HK-2 (cell line): ENCODE data around the gene MICB.
"Not testable (repeated sequence)": the region's sequence is repeated elsewhere in the genome, so short reads cannot be mapped to it uniquely, and the experiment has no call there.

Experiments used
- DNase-seq: peaks from one replicate; pipeline ENCODE4 v3.0.0-alpha.2; 2018; ENCODE audit not compliant: unreplicated experiment

MICB gene

GRCh38 chr6:31509036-31509435 lies 11.1 kb downstream of the MICB start:
- not testable (repeated sequence) for DNase-seq

- no peak for DNase-seq
Observed at GRCh38 chr6:31510007-31510406, 12.1 kb downstream of the MICB start.

- DNase-seq, result no peak
Observed at GRCh38 chr6:31513456-31514165, 15.7 kb downstream of the MICB start.

- DNase-seq, result no peak
Observed at GRCh38 chr6:31521835-31522234, 23.9 kb downstream of the MICB start.

- no peak for DNase-seq
Observed at GRCh38 chr6:31525553-31525931, 27.6 kb downstream of the MICB start.

DNA sequence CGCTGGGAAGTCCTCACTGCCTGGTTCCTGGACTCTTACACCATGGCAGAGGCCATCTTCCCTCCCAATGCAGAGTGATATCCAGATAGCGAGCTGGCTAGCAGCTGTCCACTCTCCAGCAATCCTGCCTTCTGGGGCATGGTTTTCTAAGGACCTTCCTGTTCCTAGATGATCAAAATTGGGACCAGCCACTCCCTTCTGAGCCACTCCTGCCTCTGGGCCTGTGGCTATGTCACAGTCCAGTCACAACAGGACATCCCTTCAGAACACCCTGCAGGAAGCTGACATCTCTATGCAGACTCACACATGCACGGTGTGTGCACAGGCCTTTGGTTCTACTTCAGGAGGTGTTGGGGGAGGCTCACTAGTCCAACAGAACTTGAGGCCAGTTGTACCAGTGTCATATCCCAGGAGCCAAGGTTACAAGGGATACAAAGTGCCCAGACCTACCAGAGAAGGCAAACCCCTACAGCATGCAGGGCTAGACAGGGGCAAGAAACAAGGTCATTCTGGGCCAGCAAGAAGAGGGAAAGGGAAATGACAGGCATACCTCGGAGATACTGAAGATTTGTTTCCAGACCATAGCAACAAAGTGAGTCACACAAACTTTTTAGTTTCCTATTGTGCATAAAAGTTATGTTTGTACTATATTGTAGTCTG lies 28.1 kb downstream of the MICB start:
- no peak for DNase-seq

DNA sequence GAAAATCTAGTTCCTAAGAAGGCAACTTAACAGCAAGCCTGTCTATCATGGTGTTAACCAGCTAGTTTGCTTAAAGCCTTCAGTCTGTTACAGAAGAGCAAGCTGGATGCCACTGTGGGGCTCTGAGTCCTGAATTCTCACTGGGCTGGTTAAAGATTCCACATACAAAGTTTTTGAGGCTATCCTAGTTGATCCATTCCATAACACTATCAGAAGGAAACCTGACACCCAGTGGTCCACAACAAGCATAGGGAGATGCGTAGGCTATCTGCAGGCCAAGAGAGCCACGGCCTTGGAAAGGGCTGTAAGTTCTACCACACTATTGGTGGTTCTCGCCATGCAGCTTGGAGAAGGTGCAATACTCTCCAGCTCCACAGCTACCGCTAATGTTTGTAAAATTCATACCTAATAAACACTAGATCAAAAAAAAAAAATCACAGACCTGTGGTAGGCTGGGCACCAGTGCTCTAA lies 30.4 kb downstream of the MICB start:
- no peak for DNase-seq

GRCh38 chr6:31528821-31529328 lies 30.9 kb downstream of the MICB start, which contains the start of gene MCCD1:
TSS of gene MCCD1 (plus strand) at chr6:31528962. CDS start at chr6:31529015, 53 bp downstream.
- DNase-seq, result peak; percentile 29

DNA sequence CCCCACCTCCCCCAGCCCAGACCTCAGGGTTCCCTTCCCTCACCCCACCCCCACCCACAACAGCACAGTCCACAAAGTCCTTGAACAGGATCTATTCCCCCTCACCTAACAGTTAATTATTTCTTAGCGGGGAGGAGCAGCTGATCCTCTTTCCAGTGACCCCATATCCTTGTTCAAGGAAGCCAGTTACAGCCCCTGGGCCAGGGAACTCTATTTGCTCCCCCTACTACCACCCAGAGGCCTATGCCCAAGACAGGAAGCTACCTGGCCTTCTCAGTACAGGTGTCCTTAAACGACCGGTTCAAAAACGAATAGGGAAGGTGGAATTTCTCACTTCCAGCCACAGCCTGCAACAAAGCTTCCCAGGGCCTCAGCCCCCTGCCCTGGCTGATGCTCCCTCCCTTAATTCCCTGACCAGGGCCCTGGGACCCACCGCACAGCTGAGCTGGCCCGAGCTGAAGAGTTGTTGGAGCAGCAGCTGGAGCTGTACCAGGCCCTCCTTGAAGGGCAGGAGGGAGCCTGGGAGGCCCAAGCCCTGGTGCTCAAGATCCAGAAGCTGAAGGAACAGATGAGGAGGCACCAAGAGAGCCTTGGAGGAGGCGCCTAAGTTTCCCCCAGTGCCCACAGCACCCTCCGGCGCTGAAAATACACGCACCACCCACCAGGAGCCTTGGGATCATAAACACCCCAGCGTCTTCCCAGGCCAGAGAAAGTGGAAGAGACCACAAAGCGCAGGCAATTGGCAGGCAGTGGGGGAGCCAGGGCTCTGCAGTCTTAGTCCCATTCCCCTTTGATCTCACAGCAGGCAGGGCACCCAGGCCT lies 31.6 kb downstream of the MICB start:
- peak; percentile 33 for DNase-seq

- DNase-seq, result no peak
Observed at GRCh38 chr6:31530659-31531058, 32.7 kb downstream of the MICB start.

DNA sequence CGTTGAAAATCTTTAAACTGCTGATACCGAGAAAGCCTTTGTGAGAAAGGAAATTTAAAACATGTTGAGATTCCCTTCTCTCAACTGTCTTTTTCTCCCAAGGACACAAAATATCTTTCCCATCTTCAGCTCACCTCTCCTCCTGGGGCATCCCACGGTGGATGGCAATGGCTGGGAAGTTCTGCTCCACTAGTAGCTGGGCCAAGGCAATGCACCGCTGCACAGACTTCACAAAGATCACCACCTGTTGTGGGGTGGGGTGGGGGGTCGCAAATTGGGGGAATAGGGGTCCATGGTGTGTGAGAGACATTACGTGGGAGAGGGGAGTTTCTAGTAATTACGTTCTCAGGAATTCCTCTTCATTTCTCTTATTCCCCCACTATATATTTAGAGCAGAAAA lies 33.2 kb downstream of the MICB start:
- DNase-seq, result no peak

GRCh38 chr6:31531771-31532643 lies 34.1 kb downstream of the MICB start:
- no peak for DNase-seq

- no peak for DNase-seq
Observed at GRCh38 chr6:31532644-31533454, 34.9 kb downstream of the MICB start.

GRCh38 chr6:31533455-31533841 lies 35.5 kb downstream of the MICB start:
- DNase-seq, result no peak

GRCh38 chr6:31534011-31534410 lies 36.1 kb downstream of the MICB start:
- no peak for DNase-seq

- DNase-seq, result no peak
Observed at GRCh38 chr6:31534521-31535040, 36.6 kb downstream of the MICB start.

GRCh38 chr6:31535538-31536324 lies 37.8 kb downstream of the MICB start:
- DNase-seq, result no peak

DNA sequence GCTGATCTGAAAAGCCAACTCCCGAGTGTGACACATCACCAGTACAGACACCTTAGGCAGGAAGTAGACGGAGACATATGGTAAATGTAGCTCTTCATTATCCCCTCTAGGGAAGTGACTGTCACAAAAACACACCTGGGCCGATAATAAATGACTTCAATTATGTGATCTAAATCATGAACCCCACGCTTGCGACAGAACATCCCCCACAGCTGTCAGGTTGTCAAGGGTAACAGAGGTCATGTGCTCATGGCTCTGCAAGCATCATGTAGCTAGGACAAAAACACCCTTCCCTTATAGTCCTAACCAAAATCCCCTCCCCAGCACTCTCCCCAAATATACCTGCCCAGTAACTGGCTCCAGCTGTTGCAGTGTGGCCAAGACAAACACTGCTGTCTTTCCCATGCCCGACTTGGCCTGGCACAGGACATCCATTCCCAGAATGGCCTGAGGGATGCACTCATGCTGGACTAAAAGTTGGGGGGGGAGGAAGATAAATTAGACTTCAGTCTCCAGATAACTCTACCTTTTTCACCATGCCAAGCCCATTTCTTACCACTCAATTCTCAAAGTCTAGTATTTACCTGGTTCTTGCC lies 41.0 kb downstream of the MICB start:
- DNase-seq, result no peak

DNA sequence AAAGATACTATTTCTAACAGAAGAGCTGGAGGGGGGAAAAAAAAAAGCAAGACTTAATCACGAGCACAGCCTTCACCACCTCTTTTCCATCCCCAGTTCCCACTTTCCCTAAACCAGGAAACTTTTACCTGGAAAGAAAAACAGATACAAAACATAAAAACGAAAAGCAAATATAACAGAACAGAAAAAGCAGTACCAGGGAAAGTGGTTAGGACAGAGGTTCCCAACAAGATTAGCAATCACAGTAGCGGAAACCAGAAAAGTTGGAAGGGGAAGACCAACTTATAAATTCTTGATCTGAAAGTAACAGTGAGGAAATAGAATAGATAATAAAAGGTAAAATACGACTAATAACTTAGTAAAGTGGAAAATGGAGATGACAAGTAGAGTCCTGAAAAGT lies 42.7 kb downstream of the MICB start:
- DNase-seq, result no peak
